CD4-positive, CD25-positive, alpha-beta regulatory T cell (primary cell): ENCODE data around the gene DHFR. TPM values are rescaled to one million over a fixed set of nuclear protein-coding genes. Genes with fewer than 3 reads are reported as not detected.

ENCODE experiments used
- ATAC-seq, 2 donors: fragments of 150-1000 bp; cut with Tn5 transposase; one replicate each; pipeline ENCODE4 v1.10.0; 2021; ENCODE audit warnings: low read depth in 2 of 2, moderate number of reproducible peaks in 2 of 2, moderate library complexity in 1 of 2
- DNase-seq, 3 donors: peaks; one replicate each; pipeline versions ENCODE4 v3.0.0 to v3.0.0-alpha.2; 2012 to 2022; ENCODE audit warnings: mixed read lengths in 1 of 3
- H3K27ac ChIP-seq: one replicate; pipeline ENCODE4 v1.7.0; 2013; ENCODE audit warnings: mild to moderate bottlenecking, low read length; ENCODE audit not compliant: insufficient read depth, poor library complexity, severe bottlenecking
- H3K27me3 ChIP-seq: one replicate; pipeline ENCODE4 v1.7.0; 2013; ENCODE audit warnings: low read length; ENCODE audit not compliant: control insufficient read depth, insufficient read depth
- H3K36me3 ChIP-seq: one replicate; pipeline ENCODE4 v1.7.0; 2013; ENCODE audit warnings: mild to moderate bottlenecking, low read length, moderate library complexity; ENCODE audit not compliant: control insufficient read depth, insufficient read depth
- H3K4me1 ChIP-seq: 2 replicates; pipeline ENCODE4 v1.7.0; 2013; ENCODE audit warnings: mild to moderate bottlenecking, low read length; ENCODE audit not compliant: insufficient read depth, control insufficient read depth, poor library complexity, severe bottlenecking
- H3K4me3 ChIP-seq: one replicate; pipeline ENCODE4 v1.7.0; 2013; ENCODE audit warnings: low read depth, mild to moderate bottlenecking, low read length, moderate library complexity
- H3K9me3 ChIP-seq, 2 experiments: 1 replicate in 1 of 2; 2 replicates in 1 of 2; pipeline ENCODE4 v1.7.0; 2013; ENCODE audit warnings: low read length in 2 of 2, mild to moderate bottlenecking in 1 of 2, moderate library complexity in 1 of 2; ENCODE audit not compliant: control insufficient read depth in 2 of 2
- H3K27ac Mint-ChIP-seq, 3 donors: one replicate each; pipeline ENCODE4 v1.8.0; 2020 to 2022; ENCODE audit warnings: mild to moderate bottlenecking in 3 of 3, mixed read lengths in 3 of 3, moderate library complexity in 2 of 3
- H3K27me3 Mint-ChIP-seq: one replicate; pipeline ENCODE4 v1.8.0; 2022; ENCODE audit warnings: mild to moderate bottlenecking, mixed read lengths
- H3K36me3 Mint-ChIP-seq: one replicate; pipeline ENCODE4 v1.8.0; 2020; ENCODE audit warnings: mixed read lengths
- H3K4me1 Mint-ChIP-seq, 4 donors: one replicate each; pipeline ENCODE4 v1.8.0; 2020 to 2022; ENCODE audit warnings: mixed read lengths in 4 of 4, mild to moderate bottlenecking in 1 of 4
- H3K4me3 Mint-ChIP-seq, 4 donors: one replicate each; pipeline ENCODE4 v1.8.0; 2020 to 2022; ENCODE audit warnings: mild to moderate bottlenecking in 4 of 4, mixed read lengths in 4 of 4, moderate library complexity in 3 of 4
- H3K9me3 Mint-ChIP-seq, 7 donors: one replicate each; pipeline ENCODE4 v1.8.0; 2020 to 2022; ENCODE audit warnings: mixed read lengths in 7 of 7, mild to moderate bottlenecking in 3 of 7, moderate library complexity in 2 of 7
- polyA plus RNA-seq, 4 donors: library from polyadenylated mRNA; unstranded; fragments of 300-500 nt; fragmentation: Illumina TruSeq; gene quantifications; one replicate each; pipeline ENCODE4 v1.2.3, GENCODE V29; 2021
- total RNA-seq: library from RNA; stranded (reverse); gene quantifications from one replicate; pipeline ENCODE4 v1.2.3, GENCODE V29; 2022

The DHFR gene
- total and polyA plus RNA-seq, 5 donors from 2014 or later, result 2.1 to 7.7 (median 2.4) TPM

GRCh38 chr5:80615266-80615914 is 39.4 kb downstream of the DHFR start:
- H3K36me3 Mint-ChIP-seq, result peaks cover 14% of the 10 kb centered on the region
- no peak overlapping the region for H3K27ac Mint-ChIP-seq
- H3K27me3 Mint-ChIP-seq, result no peaks in the 10 kb centered on the region
- no peak for ATAC-seq
- H3K4me3 Mint-ChIP-seq, result no peak overlapping the region
- no peak overlapping the region for H3K4me3 ChIP-seq
- no peak for DNase-seq
- H3K36me3 ChIP-seq, result no peaks in the 10 kb centered on the region
- H3K27me3 ChIP-seq, result no peaks in the 10 kb centered on the region
- H3K4me1 Mint-ChIP-seq, result no peaks in the 10 kb centered on the region
- peaks cover 0 to 1% (median 0%) of the 10 kb centered on the region in 7 donors for H3K9me3 Mint-ChIP-seq
- H3K9me3 ChIP-seq, result no peaks in the 10 kb centered on the region
- H3K27ac ChIP-seq, result no peak overlapping the region
- H3K4me1 ChIP-seq, result no peaks in the 10 kb centered on the region

DNA sequence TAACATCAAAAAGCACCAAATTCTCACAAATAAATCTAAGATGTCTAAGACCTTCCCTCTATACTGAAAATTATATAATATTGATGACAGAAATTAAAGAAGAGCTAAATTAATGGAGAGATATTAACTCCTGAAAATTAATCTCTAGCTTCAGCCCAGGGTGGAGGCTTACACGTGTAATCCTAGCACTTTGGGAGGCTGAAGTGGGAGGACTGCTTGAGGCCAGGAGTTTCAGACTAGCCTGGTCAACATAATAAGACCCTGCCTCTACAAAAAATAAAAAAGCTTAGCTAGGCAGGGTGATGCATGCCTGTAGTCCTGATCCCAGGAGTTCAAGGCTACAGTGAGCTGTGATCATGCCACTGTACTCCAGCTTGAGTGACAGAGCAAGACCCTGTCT is 45.1 kb downstream of the DHFR start:
- no peaks in the 10 kb centered on the region for H3K4me1 Mint-ChIP-seq

DNA sequence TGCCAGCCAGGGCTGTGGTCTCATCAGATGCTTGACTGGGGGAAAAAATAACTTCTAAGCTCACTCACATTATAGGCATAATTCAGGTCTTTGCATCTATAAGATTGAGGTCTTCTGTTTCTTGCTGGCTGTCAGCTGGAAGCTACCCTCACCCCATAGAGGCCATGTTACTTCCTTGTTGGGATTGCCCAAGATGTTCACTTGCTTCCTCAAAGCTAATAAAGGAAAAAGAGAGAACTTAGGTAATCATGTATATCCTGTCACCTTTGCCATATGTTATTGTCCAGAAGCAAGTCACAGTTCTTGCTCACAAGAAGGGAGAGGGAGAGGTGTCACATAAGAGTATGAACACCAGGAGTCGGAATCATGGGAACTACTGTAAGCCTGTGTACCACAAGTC is 46.1 kb downstream of the DHFR start:
- H3K4me1 ChIP-seq, result no peaks in the 10 kb centered on the region
- ATAC-seq (no peak), DNase-seq (no peak)
- no peaks in the 10 kb centered on the region for H3K27me3 ChIP-seq
- no peak overlapping the region for H3K27ac ChIP-seq
- no peaks in the 10 kb centered on the region for H3K36me3 ChIP-seq
- Mint-ChIP-seq H3K36me3 (peaks cover 11% of the 10 kb centered on the region), H3K27me3 (no peaks in the 10 kb centered on the region), H3K4me3 (no peak overlapping the region), H3K27ac (no peak overlapping the region), H3K4me1 (no peaks in the 10 kb centered on the region), H3K9me3 (peaks cover 0 to 6% (median 2%) of the 10 kb centered on the region in 7 donors)
- H3K4me3 ChIP-seq, result no peak overlapping the region
- H3K9me3 ChIP-seq, result no peaks in the 10 kb centered on the region

More for the DNA sequence above, 45.1 kb downstream of the DHFR start:
- DNase-seq (no peak), ATAC-seq (no peak)
- H3K4me3 Mint-ChIP-seq, result no peak overlapping the region
- no peak overlapping the region for H3K27ac Mint-ChIP-seq
- no peaks in the 10 kb centered on the region for H3K27me3 ChIP-seq
- no peaks in the 10 kb centered on the region for H3K9me3 ChIP-seq
- no peak overlapping the region for H3K4me3 ChIP-seq
- H3K27ac ChIP-seq, result no peak overlapping the region
- H3K27me3 Mint-ChIP-seq, result no peaks in the 10 kb centered on the region
- H3K36me3 Mint-ChIP-seq, result peaks cover 11% of the 10 kb centered on the region
- no peaks in the 10 kb centered on the region for H3K36me3 ChIP-seq
- H3K4me1 ChIP-seq, result no peaks in the 10 kb centered on the region
- peaks cover 0 to 6% (median 2%) of the 10 kb centered on the region in 7 donors for H3K9me3 Mint-ChIP-seq

DNA sequence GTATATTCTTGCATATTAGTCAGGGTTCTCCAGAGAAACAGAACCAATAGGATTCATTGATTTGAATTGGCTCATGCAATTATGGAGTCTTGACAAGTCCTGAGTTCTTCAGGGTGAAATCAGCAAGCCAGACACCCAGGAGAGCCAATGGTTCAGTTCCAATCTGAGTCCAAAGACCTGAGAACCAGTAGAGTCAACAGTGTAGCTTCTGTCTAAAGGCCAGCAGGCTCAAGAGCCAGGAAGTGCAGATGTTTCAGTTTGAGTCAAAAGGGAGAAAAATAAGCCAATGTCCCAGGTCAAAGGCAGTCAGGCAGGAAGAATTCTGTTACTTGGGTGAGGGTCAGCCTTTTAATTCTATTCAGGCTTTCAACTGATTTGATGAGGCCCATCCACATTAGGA is 47.0 kb downstream of the DHFR start:
- ATAC-seq (no peak), DNase-seq (no peak)
- Mint-ChIP-seq H3K27ac (no peak overlapping the region), H3K4me3 (no peak overlapping the region), H3K36me3 (peaks cover 11% of the 10 kb centered on the region), H3K27me3 (no peaks in the 10 kb centered on the region), H3K9me3 (peaks cover 0 to 9% (median 2%) of the 10 kb centered on the region in 7 donors), H3K4me1 (no peaks in the 10 kb centered on the region)
- H3K36me3 ChIP-seq, result no peaks in the 10 kb centered on the region
- H3K27ac ChIP-seq, result no peak overlapping the region
- H3K4me3 ChIP-seq, result no peak overlapping the region
- no peaks in the 10 kb centered on the region for H3K27me3 ChIP-seq
- H3K4me1 ChIP-seq, result no peaks in the 10 kb centered on the region
- H3K9me3 ChIP-seq, result no peaks in the 10 kb centered on the region

GRCh38 chr5:80607343-80607742 is 47.4 kb downstream of the DHFR start:
- no peak overlapping the region for H3K4me3 ChIP-seq
- H3K27me3 ChIP-seq, result no peaks in the 10 kb centered on the region
- Mint-ChIP-seq H3K9me3 (peaks cover 0 to 9% (median 2%) of the 10 kb centered on the region in 7 donors), H3K36me3 (peaks cover 11% of the 10 kb centered on the region), H3K4me3 (no peak overlapping the region), H3K27ac (no peak overlapping the region), H3K4me1 (no peaks in the 10 kb centered on the region), H3K27me3 (no peaks in the 10 kb centered on the region)
- DNase-seq (no peak), ATAC-seq (no peak)
- no peak overlapping the region for H3K27ac ChIP-seq
- no peaks in the 10 kb centered on the region for H3K4me1 ChIP-seq
- H3K36me3 ChIP-seq, result no peaks in the 10 kb centered on the region
- H3K9me3 ChIP-seq, result no peaks in the 10 kb centered on the region

GRCh38 chr5:80600943-80601693 is 53.7 kb downstream of the DHFR start:
- ATAC-seq (no peak), DNase-seq (peak in 1 of 3 donors; percentile 25)
- Mint-ChIP-seq H3K4me1 (no peaks in the 10 kb centered on the region), H3K36me3 (no peaks in the 10 kb centered on the region), H3K27me3 (no peaks in the 10 kb centered on the region), H3K9me3 (peaks cover 0 to 3% (median 0%) of the 10 kb centered on the region in 7 donors), H3K4me3 (no peak overlapping the region), H3K27ac (no peak overlapping the region)
- Histone ChIP-seq H3K27ac (no peak overlapping the region), H3K27me3 (no peaks in the 10 kb centered on the region), H3K4me3 (no peak overlapping the region), H3K4me1 (no peaks in the 10 kb centered on the region), H3K9me3 (no peaks in the 10 kb centered on the region), H3K36me3 (no peaks in the 10 kb centered on the region)

DNA sequence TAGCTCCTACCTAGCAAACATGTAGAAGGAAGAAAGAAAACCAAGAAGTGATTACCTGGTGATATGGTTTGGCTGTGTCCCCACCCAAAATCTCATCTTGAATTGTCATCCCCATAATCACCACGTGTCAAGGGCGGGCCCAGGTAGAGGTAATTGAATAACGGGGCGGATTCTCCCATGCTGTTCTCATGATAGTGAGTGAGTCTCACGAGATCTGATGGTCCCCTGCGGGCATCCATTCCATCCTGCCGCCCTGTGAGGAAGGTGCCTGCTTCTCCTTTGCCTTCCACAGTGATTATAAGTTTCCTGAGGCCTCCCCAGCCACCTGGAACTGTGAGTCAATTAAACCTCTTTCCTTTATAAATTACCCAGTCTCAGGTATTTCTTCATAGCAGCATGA is 57.3 kb downstream of the DHFR start:
- ATAC-seq, result no peak
- DNase-seq, result no peak
- no peak overlapping the region for H3K27ac Mint-ChIP-seq
- Histone ChIP-seq H3K36me3 (no peaks in the 10 kb centered on the region), H3K27ac (no peak overlapping the region), H3K4me3 (no peak overlapping the region), H3K9me3 (no peaks in the 10 kb centered on the region), H3K27me3 (no peaks in the 10 kb centered on the region), H3K4me1 (no peaks in the 10 kb centered on the region)
- H3K9me3 Mint-ChIP-seq, result no peaks in the 10 kb centered on the region
- no peaks in the 10 kb centered on the region for H3K4me1 Mint-ChIP-seq
- no peak overlapping the region for H3K4me3 Mint-ChIP-seq
- H3K36me3 Mint-ChIP-seq, result no peaks in the 10 kb centered on the region
- H3K27me3 Mint-ChIP-seq, result no peaks in the 10 kb centered on the region

DNA sequence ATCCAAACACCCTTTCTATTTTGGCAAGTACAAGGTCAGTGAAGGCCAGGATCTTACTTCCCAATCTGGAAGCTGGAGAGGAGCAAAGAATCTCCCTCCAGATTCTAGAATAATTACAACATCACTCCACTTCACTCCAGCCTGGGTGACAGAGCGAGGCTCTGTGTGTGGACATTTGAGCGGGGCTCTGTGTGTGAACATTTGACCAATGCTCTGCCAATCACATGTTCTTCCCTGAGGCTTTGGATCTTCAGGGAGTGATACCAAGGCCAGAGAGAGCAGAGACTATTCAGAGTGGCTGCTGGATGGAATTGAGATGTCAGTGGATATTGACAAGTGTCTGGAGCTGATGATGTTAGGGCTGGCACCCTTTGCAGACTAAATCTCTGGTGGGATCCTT is 60.0 kb downstream of the DHFR start:
- no peaks in the 10 kb centered on the region for H3K36me3 Mint-ChIP-seq
- ATAC-seq, result no peak
- no peaks in the 10 kb centered on the region for H3K9me3 ChIP-seq

More for the DNA sequence above, 60.0 kb downstream of the DHFR start:
- no peak for DNase-seq
- no peaks in the 10 kb centered on the region for H3K4me1 ChIP-seq
- peaks cover 4% of the 10 kb centered on the region for H3K27me3 ChIP-seq
- H3K27me3 Mint-ChIP-seq, result no peaks in the 10 kb centered on the region
- no peaks in the 10 kb centered on the region for H3K36me3 ChIP-seq
- H3K9me3 Mint-ChIP-seq, result no peaks in the 10 kb centered on the region
- no peaks in the 10 kb centered on the region for H3K4me1 Mint-ChIP-seq
- H3K27ac Mint-ChIP-seq, result no peak overlapping the region
- H3K27ac ChIP-seq, result no peak overlapping the region
- H3K4me3 Mint-ChIP-seq, result no peak overlapping the region
- no peak overlapping the region for H3K4me3 ChIP-seq
